OCI-LY7 (cell line): ENCODE measurements around the gene FAM168B. TPM values are rescaled to one million over a fixed set of nuclear protein-coding genes. Genes with fewer than 3 reads are reported as not detected.

Experiments
- BruUV-seq: library from RNA; stranded (reverse); fragments of 400-500 nt; replicated peaks from 2 replicates; lab custom pipeline; 2021; lab: Mats Ljungman, UMichigan
- CTCF ChIA-PET: fragments of 300-600 bp; sonication (Branson Sonifier 250); formaldehyde crosslinking; loops from one replicate; lab custom pipeline; 2022; ENCODE audit warnings: antibody characterized with exemption; ENCODE audit not compliant: unreplicated experiment; lab: Charles Lee
- POLR2A ChIA-PET: fragments of 300-600 bp; sonication (Branson Sonifier 250); formaldehyde crosslinking; loops from one replicate; lab custom pipeline; 2022; ENCODE audit warnings: antibody characterized with exemption; lab: Charles Lee
- DNase-seq: peaks from one replicate; pipeline ENCODE4 v3.0.0-alpha.2; 2015; ENCODE audit warnings: low spot score
- H2AFZ ChIP-seq: fragments of 200-600 bp; sonication (generic), shearing (Covaris generic); 2 replicates; pipeline ENCODE4 v1.6.1; 2014; ENCODE audit warnings: mild to moderate bottlenecking, antibody characterized with exemption, low read length, moderate library complexity
- H3K27ac ChIP-seq: fragments of 200-600 bp; sonication (generic); 2 replicates; pipeline ENCODE4 v1.5.1; 2014; ENCODE audit warnings: mixed run types, low read depth, mild to moderate bottlenecking, moderate library complexity, low read length, inconsistent platforms; ENCODE audit not compliant: poor library complexity, severe bottlenecking
- H3K36me3 ChIP-seq: fragments of 200-600 bp; sonication (generic); 2 replicates; pipeline ENCODE4 v1.6.1; 2014; ENCODE audit warnings: mild to moderate bottlenecking, antibody characterized with exemption, low read length, moderate library complexity, mixed read lengths; ENCODE audit not compliant: insufficient read depth
- H3K4me1 ChIP-seq: fragments of 200-600 bp; sonication (generic); 2 replicates; pipeline ENCODE4 v1.5.1; 2014; ENCODE audit warnings: mild to moderate bottlenecking, low read length; ENCODE audit not compliant: insufficient read depth, poor library complexity, severe bottlenecking
- H3K4me2 ChIP-seq: fragments of 200-600 bp; sonication (generic); 2 replicates; pipeline ENCODE4 v1.6.1; 2014; ENCODE audit warnings: mild to moderate bottlenecking, low read length
- H3K4me3 ChIP-seq: fragments of 200-600 bp; sonication (generic); 2 replicates; pipeline ENCODE4 v1.5.1; 2014; ENCODE audit warnings: mild to moderate bottlenecking, low read depth, low read length; ENCODE audit not compliant: poor library complexity, severe bottlenecking
- H3K79me2 ChIP-seq: fragments of 200-600 bp; sonication (generic); 2 replicates; pipeline ENCODE4 v1.6.1; 2016; ENCODE audit warnings: low read depth, mild to moderate bottlenecking, low read length, moderate library complexity, mixed read lengths; ENCODE audit not compliant: insufficient read depth
- H3K9me2 ChIP-seq: fragments of 200-600 bp; sonication (generic); 2 replicates; pipeline ENCODE4 v1.6.1; 2016; ENCODE audit warnings: mild to moderate bottlenecking, low read length, mixed read lengths; ENCODE audit not compliant: insufficient read depth
- H3K9me3 ChIP-seq: fragments of 200-600 bp; sonication (generic); 2 replicates; pipeline ENCODE4 v1.6.1; 2014; ENCODE audit warnings: mild to moderate bottlenecking, mixed run types, low read length, mixed read lengths
- H4K20me1 ChIP-seq: fragments of 200-600 bp; sonication (generic); 2 replicates; pipeline ENCODE4 v1.6.1; 2014; ENCODE audit warnings: mild to moderate bottlenecking, antibody characterized with exemption, low read length, moderate library complexity, mixed read lengths; ENCODE audit not compliant: insufficient read depth
- CTCF ChIP-seq: fragments of 200-600 bp; sonication (generic); conservative IDR thresholded peaks from 2 replicates; pipeline ENCODE4 v1.5.1; 2014; ENCODE audit warnings: mild to moderate bottlenecking, antibody characterized with exemption, low read length, moderate library complexity, mixed read lengths
- EZH2phosphoT487 ChIP-seq: fragments of 200-600 bp; sonication (generic); IDR thresholded peaks from 2 replicates; pipeline ENCODE4 v1.6.1; 2018; ENCODE audit warnings: low read depth, borderline replicate concordance, mild to moderate bottlenecking, mixed run types, antibody characterized with exemption, low read length, moderate library complexity, mixed read lengths
- intact Hi-C: fragments of 100-400 bp; cut with micrococcal nuclease; formaldehyde crosslinking; loops from one replicate; pipeline ENCODE4 v1.10.0; 2022; ENCODE audit not compliant: unreplicated experiment
- total RNA-seq, 2 experiments: library from RNA; depleted of rRNA in 1 of 2; stranded (reverse); fragments of >200 nt in 1 of 2; shearing (Covaris generic) in 1 of 2; gene quantifications; 2 replicates each; pipeline ENCODE4 v1.2.3, GENCODE V29; 2014 to 2022

The FAM168B gene
- total RNA-seq, 2 experiments from 2014 or later: 53.6 to 85.3 TPM

- Histone ChIP-seq H3K4me2 (no peak overlapping the region), H4K20me1 (peaks cover 8% of the 10 kb centered on the region), H3K9me2 (no peaks in the 10 kb centered on the region), H3K9me3 (no peaks in the 10 kb centered on the region), H3K79me2 (peaks cover 43% of the 10 kb centered on the region), H3K36me3 (peaks cover 97% of the 10 kb centered on the region), H3K4me3 (no peak overlapping the region), H3K4me1 (peaks cover 3% of the 10 kb centered on the region), H2AFZ (no peak overlapping the region), H3K27ac (no peak overlapping the region)
- CTCF ChIA-PET: no interaction called here
- BruUV-seq: no TSS peak
- POLR2A ChIA-PET: interaction anchor here (0.5 kb wide), 1 partner anchor 78 kb away, joined by 3 read pairs; no protein-coding TSS in a partner anchor
- no peak for TF ChIP-seq EZH2phosphoT487
- no peak for TF ChIP-seq CTCF
- intact Hi-C loops: no loop called here
- DNase-seq: no peak
Measured at GRCh38 chr2:131055169-131056065, 37.8 kb downstream of the FAM168B start.

DNA sequence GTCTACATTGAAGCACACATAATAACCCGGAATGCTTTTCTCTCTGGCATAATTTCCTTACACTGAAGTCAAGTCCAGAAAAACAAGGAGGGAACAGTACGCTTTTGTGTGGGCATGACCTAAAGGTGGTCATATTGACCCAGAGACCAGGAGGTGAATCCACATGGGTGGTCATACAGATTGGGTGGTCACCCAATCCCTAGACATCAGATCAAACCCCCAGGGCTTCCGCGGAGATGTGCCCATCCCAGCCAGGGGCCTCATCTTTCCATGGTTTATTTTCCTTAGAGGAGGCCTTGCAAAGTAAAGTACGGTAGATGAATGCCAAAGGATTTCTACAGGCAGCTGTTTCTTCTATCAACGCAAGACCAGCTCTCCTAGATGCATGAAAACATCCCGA lies 38.8 kb downstream of the FAM168B start:
- DNase-seq: no peak
- CTCF ChIA-PET: no interaction called here
- POLR2A ChIA-PET: interaction anchor here (0.5 to 0.6 kb wide), 2 partner anchors 22 to 79 kb away, joined by 3 read pairs; no protein-coding TSS in a partner anchor
- Histone ChIP-seq H2AFZ (no peak overlapping the region), H3K9me3 (no peaks in the 10 kb centered on the region), H3K79me2 (peaks cover 34% of the 10 kb centered on the region), H3K4me3 (no peak overlapping the region), H3K9me2 (no peaks in the 10 kb centered on the region), H3K36me3 (peaks cover 97% of the 10 kb centered on the region), H3K4me1 (peaks cover 13% of the 10 kb centered on the region), H3K27ac (no peak overlapping the region), H3K4me2 (no peak overlapping the region), H4K20me1 (peaks cover 13% of the 10 kb centered on the region)
- no TSS peak for BruUV-seq
- intact Hi-C loops: no loop called here
- no peak for TF ChIP-seq EZH2phosphoT487
- TF ChIP-seq CTCF: no peak
